Kidney capillary endothelial cell (primary cell): ENCODE results near the gene ARHGAP10.

ENCODE experiments used
- DNase-seq: peaks from one replicate; pipeline ENCODE4 v3.0.0-alpha.2; 2018; ENCODE audit warnings: low spot score

ARHGAP10 gene

GRCh38 chr4:147955827-147956558 lies 224.1 kb downstream of the ARHGAP10 start:
- no peak for DNase-seq

GRCh38 chr4:147957446-147957845 lies 225.6 kb downstream of the ARHGAP10 start:
- DNase-seq = no peak

GRCh38 chr4:147958057-147958456 lies 226.2 kb downstream of the ARHGAP10 start:
- no peak for DNase-seq

GRCh38 chr4:147958489-147959065 lies 226.7 kb downstream of the ARHGAP10 start:
- DNase-seq = no peak

- no peak for DNase-seq
These were observed 229.1 kb downstream of the ARHGAP10 start for GRCh38 chr4:147960971-147961370.

- no peak for DNase-seq
These were observed 232.0 kb downstream of the ARHGAP10 start for GRCh38 chr4:147963839-147964238.

GRCh38 chr4:147964266-147964880 lies 232.5 kb downstream of the ARHGAP10 start:
- DNase-seq = no peak

- no peak for DNase-seq
These were observed 233.2 kb downstream of the ARHGAP10 start for GRCh38 chr4:147965056-147965455.

- no peak for DNase-seq
These were observed 234.0 kb downstream of the ARHGAP10 start for GRCh38 chr4:147965873-147966272.

- DNase-seq = no peak
These were observed 236.8 kb downstream of the ARHGAP10 start for GRCh38 chr4:147968641-147969040.

GRCh38 chr4:147969573-147970385 lies 237.9 kb downstream of the ARHGAP10 start:
- DNase-seq = peak; percentile 7

- no peak for DNase-seq
These were observed 239.2 kb downstream of the ARHGAP10 start for GRCh38 chr4:147971116-147971515.

- DNase-seq = no peak
These were observed 243.4 kb downstream of the ARHGAP10 start for GRCh38 chr4:147975325-147975724.

- no peak for DNase-seq
These were observed 244.3 kb downstream of the ARHGAP10 start for GRCh38 chr4:147975933-147976928.

- DNase-seq = no peak
These were observed 248.7 kb downstream of the ARHGAP10 start for GRCh38 chr4:147980586-147980985.

GRCh38 chr4:147981305-147981704 lies 249.4 kb downstream of the ARHGAP10 start:
- DNase-seq = no peak

- peak; percentile 34 for DNase-seq
These were observed 252.3 kb downstream of the ARHGAP10 start for GRCh38 chr4:147984065-147984777.

GRCh38 chr4:147984778-147985138 lies 252.9 kb downstream of the ARHGAP10 start:
- no peak for DNase-seq

GRCh38 chr4:147985376-147985775 lies 253.5 kb downstream of the ARHGAP10 start:
- DNase-seq = no peak

- no peak for DNase-seq
These were observed 255.4 kb downstream of the ARHGAP10 start for GRCh38 chr4:147987252-147987651.
